K562 (cell line): ENCODE measurements around the gene PEX13. TPM values are rescaled to one million over a fixed set of nuclear protein-coding genes. Genes with fewer than 3 reads are reported as not detected.

Experiments
- ATF7 ChIP-seq: fragments of 450-650 bp; IDR thresholded peaks from 2 replicates; pipeline ENCODE4 v1.7.1; 2014; ENCODE audit warnings: mild to moderate bottlenecking, moderate library complexity
- BCOR ChIP-seq: fragments of 450-650 bp; IDR thresholded peaks from 2 replicates; pipeline ENCODE4 v1.6.1; 2016
- HEY1 ChIP-seq: fragments of 250-450 bp; sonication (Bioruptor Pico); IDR thresholded peaks from 2 replicates; pipeline ENCODE4 v1.5.0; 2020; ENCODE audit warnings: mild to moderate bottlenecking, moderate library complexity, borderline replicate concordance
- IFI16 ChIP-seq: fragments of 250-450 bp; sonication (Bioruptor Pico); IDR thresholded peaks from 2 replicates; pipeline ENCODE4 v2.1.2; 2022; ENCODE audit warnings: mild to moderate bottlenecking, inconsistent platforms
- KDM2B ChIP-seq: fragments of 250-450 bp; sonication (Bioruptor Pico); IDR thresholded peaks from 2 replicates; pipeline ENCODE4 v1.8.0; 2021; ENCODE audit warnings: mild to moderate bottlenecking, moderate library complexity
- KLF13 ChIP-seq: fragments of 450-650 bp; IDR thresholded peaks from 2 replicates; pipeline ENCODE4 v1.6.1; 2016; ENCODE audit warnings: missing genetic modification characterization, low read depth, mild to moderate bottlenecking, missing compliant biosample characterization, moderate library complexity, borderline replicate concordance
- NFE2L1 ChIP-seq: fragments of 450-650 bp; IDR thresholded peaks from 2 replicates; pipeline ENCODE4 v1.6.1; 2016; ENCODE audit warnings: missing genetic modification characterization, low read depth, mild to moderate bottlenecking, missing compliant biosample characterization, moderate library complexity, borderline replicate concordance
- NONO ChIP-seq, 2 experiments: fragments of 200-400 bp in 1 of 2; fragments of 450-650 bp in 1 of 2; formaldehyde crosslinking in 1 of 2; IDR thresholded peaks; 2 replicates each; pipeline ENCODE4 v1.6.1; 2017; ENCODE audit warnings: low read depth in 2 of 2, mild to moderate bottlenecking in 2 of 2, moderate library complexity in 2 of 2, low read length in 1 of 2
- RAD51 ChIP-seq: fragments of 450-650 bp; IDR thresholded peaks from 2 replicates; pipeline ENCODE4 v1.7.1; 2016; ENCODE audit warnings: low read depth, mild to moderate bottlenecking, borderline replicate concordance
- SMAD4 ChIP-seq: fragments of 250-450 bp; sonication (Bioruptor Pico); conservative IDR thresholded peaks from 2 replicates; pipeline ENCODE4 v1.8.0; 2021; ENCODE audit warnings: inconsistent platforms, mild to moderate bottlenecking, moderate library complexity
- TFAM ChIP-seq: fragments of 250-450 bp; sonication (Bioruptor Pico); conservative IDR thresholded peaks from 2 replicates; pipeline ENCODE4 v1.5.0; 2021; ENCODE audit warnings: mild to moderate bottlenecking, moderate library complexity
- XRCC3 ChIP-seq: fragments of 450-650 bp; IDR thresholded peaks from 2 replicates; pipeline ENCODE4 v1.6.1; 2017; ENCODE audit warnings: mild to moderate bottlenecking, moderate library complexity
- ZNF121 ChIP-seq: sonication (generic); formaldehyde crosslinking; conservative IDR thresholded peaks from 2 replicates; pipeline ENCODE4 v1.8.0; 2022; ENCODE audit warnings: missing genetic modification reagents
- ZNF444 ChIP-seq: fragments of 250-450 bp; sonication (Bioruptor Pico); IDR thresholded peaks from 2 replicates; pipeline ENCODE4 v1.4.0; 2020; ENCODE audit warnings: mild to moderate bottlenecking, moderate library complexity
- ZNF696 ChIP-seq: fragments of 250-450 bp; sonication (Bioruptor Pico); conservative IDR thresholded peaks from 2 replicates; pipeline ENCODE4 v1.4.0; 2020; ENCODE audit warnings: mild to moderate bottlenecking, moderate library complexity
- polyA plus RNA-seq, 8 experiments: library from polyadenylated mRNA; depleted of rRNA in 4 of 8; stranded (reverse) in 5 of 8; unstranded in 3 of 8; fragments of >200 nt; fragmentation: Nextera tagmentation in 2 of 8; fragmentation: Illumina TruSeq in 1 of 8; extraction: Ambion mirVana in 2 of 8; extraction: Trizol in 1 of 8; gene quantifications; 2 replicates each; pipeline versions ENCODE4 v1.2.1 to v1.2.3, GENCODE V29; 2011 to 2014; ENCODE audit warnings: inconsistent platforms in 1 of 8, missing spikeins in 1 of 8
- total RNA-seq, 7 experiments: library from RNA; depleted of rRNA in 6 of 7; stranded (reverse); fragments of >200 nt in 6 of 7; fragmentation: Illumina TruSeq in 2 of 7; extraction: Trizol in 2 of 7; gene quantifications; 2 replicates each; pipeline versions ENCODE4 v1.2.1 to v1.2.3, GENCODE V29; 2011 to 2021; ENCODE audit warnings: low replicate concordance in 1 of 7
- TF ChIP-seq, protein P1 (sequence below): sonication (generic); formaldehyde crosslinking; IDR thresholded peaks from 2 replicates; pipeline ENCODE4 v1.8.0; 2022; ENCODE audit warnings: mild to moderate bottlenecking, missing genetic modification reagents
- TF ChIP-seq, protein P2 (sequence below), 2 experiments: IDR thresholded peaks; 2 replicates each; pipeline ENCODE4 v1.6.1; 2011; ENCODE audit warnings: borderline replicate concordance in 1 of 2, control low read depth in 1 of 2, low read depth in 1 of 2, low read length in 1 of 2, mild to moderate bottlenecking in 1 of 2, mixed read lengths in 1 of 2, moderate library complexity in 1 of 2; ENCODE audit not compliant: insufficient read depth in 1 of 2, insufficient read length in 1 of 2, poor library complexity in 1 of 2, severe bottlenecking in 1 of 2; ENCODE audit errors: extremely low read depth in 1 of 2
- TF ChIP-seq, protein P3 (sequence below): fragments of 250-450 bp; sonication (Bioruptor Pico); IDR thresholded peaks from 2 replicates; pipeline ENCODE4 v1.4.0; 2020
- TF ChIP-seq, protein P4 (sequence below): IDR thresholded peaks from 2 replicates; pipeline ENCODE4 v1.6.1; 2016; ENCODE audit warnings: missing genetic modification characterization, missing compliant biosample characterization
- TF ChIP-seq, protein P5 (sequence below): fragments of 450-650 bp; IDR thresholded peaks from 2 replicates; pipeline ENCODE4 v1.6.1; 2016; ENCODE audit warnings: borderline replicate concordance

Gene PEX13
- total and polyA plus RNA-seq, 9 of the 15 experiments (the other 6 are each of a cell fraction or from before 2014, with no cell fraction given) = 4.0 to 30.4 (median 18.8) TPM

DNA sequence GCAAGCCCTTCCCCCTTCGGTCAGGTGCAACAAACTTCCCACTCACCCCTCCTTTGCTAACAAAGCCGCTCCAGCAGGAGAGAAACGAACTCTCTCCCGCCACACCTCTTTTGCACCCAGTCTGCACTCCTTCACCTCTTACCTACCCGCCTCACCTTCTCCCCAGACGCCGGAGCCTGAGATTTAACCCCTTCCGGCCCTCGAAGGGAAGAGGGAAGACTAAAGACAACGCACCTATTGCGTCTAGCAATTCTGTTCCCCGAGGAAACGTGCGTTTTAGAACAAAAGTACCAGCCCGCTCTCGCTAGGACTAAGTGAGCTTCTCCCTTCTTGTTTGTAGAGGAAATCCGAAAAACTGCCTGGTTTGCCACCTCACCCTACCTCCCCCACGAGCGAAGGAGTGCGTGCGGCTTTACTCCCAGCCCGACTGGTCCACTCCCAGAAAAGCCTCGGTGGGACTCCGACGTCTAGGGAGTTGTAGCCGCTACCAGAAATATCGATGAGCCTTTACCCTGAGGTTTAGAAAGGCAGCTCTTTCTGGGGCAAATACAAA is 441 bp upstream of the PEX13 start (continued):
- TF ChIP-seq, protein P1, sequence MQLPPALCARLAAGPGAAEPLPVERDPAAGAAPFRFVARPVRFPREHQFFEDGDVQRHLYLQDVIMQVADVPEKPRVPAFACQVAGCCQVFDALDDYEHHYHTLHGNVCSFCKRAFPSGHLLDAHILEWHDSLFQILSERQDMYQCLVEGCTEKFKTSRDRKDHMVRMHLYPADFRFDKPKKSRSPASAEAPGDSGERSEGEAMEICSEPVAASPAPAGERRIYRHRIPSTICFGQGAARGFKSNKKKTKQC (CRISPR knock-in tag) = peak; percentile 39; the same call in 1 of the 2 replicates
- TF ChIP-seq, protein P2, sequence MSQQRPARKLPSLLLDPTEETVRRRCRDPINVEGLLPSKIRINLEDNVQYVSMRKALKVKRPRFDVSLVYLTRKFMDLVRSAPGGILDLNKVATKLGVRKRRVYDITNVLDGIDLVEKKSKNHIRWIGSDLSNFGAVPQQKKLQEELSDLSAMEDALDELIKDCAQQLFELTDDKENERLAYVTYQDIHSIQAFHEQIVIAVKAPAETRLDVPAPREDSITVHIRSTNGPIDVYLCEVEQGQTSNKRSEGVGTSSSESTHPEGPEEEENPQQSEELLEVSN (IDR thresholded peaks at IDR 0.05; ENCODE audit: borderline replicate concordance in 1 of 2, extremely low read depth in 1 of 2, insufficient read depth in 1 of 2, insufficient read length in 1 of 2, low read depth in 1 of 2, low read length in 1 of 2, poor library complexity in 1 of 2, severe bottlenecking in 1 of 2) = peak in 1 of 2 experiments; percentile 54
- TF ChIP-seq, protein P3, sequence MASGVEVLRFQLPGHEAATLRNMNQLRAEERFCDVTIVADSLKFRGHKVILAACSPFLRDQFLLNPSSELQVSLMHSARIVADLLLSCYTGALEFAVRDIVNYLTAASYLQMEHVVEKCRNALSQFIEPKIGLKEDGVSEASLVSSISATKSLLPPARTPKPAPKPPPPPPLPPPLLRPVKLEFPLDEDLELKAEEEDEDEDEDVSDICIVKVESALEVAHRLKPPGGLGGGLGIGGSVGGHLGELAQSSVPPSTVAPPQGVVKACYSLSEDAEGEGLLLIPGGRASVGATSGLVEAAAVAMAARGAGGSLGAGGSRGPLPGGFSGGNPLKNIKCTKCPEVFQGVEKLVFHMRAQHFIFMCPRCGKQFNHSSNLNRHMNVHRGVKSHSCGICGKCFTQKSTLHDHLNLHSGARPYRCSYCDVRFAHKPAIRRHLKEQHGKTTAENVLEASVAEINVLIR (CRISPR knock-in tag) = no peak
- no peak for TF ChIP-seq IFI16 (CRISPR knock-in tag)
- TF ChIP-seq NFE2L1 = no peak
- no peak for TF ChIP-seq ZNF696
- TF ChIP-seq SMAD4 (CRISPR knock-in tag) = peak; percentile 75; the same call in 1 of the 2 replicates
- TF ChIP-seq BCOR = peak; percentile 85
- no peak for TF ChIP-seq HEY1 (CRISPR knock-in tag)
- no peak for TF ChIP-seq XRCC3
- no peak for TF ChIP-seq NONO (IDR thresholded peaks at IDR 0.05; ENCODE audit: low read depth in 2 of 2, low read length in 1 of 2)
- TF ChIP-seq, protein P4, sequence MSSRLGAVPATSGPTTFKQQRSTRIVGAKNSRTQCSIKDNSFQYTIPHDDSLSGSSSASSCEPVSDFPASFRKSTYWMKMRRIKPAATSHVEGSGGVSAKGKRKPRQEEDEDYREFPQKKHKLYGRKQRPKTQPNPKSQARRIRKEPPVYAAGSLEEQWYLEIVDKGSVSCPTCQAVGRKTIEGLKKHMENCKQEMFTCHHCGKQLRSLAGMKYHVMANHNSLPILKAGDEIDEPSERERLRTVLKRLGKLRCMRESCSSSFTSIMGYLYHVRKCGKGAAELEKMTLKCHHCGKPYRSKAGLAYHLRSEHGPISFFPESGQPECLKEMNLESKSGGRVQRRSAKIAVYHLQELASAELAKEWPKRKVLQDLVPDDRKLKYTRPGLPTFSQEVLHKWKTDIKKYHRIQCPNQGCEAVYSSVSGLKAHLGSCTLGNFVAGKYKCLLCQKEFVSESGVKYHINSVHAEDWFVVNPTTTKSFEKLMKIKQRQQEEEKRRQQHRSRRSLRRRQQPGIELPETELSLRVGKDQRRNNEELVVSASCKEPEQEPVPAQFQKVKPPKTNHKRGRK (tag) = no peak
- peak; percentile 73; the same call in 1 of the 2 replicates for TF ChIP-seq ATF7
- no peak for TF ChIP-seq ZNF444 (CRISPR knock-in tag)
- no peak for TF ChIP-seq RAD51
- no peak for TF ChIP-seq KDM2B (CRISPR knock-in tag)
- TF ChIP-seq ZNF121 (CRISPR knock-in tag) = no peak
- TF ChIP-seq KLF13 (tag) = no peak
- TF ChIP-seq, protein P5, sequence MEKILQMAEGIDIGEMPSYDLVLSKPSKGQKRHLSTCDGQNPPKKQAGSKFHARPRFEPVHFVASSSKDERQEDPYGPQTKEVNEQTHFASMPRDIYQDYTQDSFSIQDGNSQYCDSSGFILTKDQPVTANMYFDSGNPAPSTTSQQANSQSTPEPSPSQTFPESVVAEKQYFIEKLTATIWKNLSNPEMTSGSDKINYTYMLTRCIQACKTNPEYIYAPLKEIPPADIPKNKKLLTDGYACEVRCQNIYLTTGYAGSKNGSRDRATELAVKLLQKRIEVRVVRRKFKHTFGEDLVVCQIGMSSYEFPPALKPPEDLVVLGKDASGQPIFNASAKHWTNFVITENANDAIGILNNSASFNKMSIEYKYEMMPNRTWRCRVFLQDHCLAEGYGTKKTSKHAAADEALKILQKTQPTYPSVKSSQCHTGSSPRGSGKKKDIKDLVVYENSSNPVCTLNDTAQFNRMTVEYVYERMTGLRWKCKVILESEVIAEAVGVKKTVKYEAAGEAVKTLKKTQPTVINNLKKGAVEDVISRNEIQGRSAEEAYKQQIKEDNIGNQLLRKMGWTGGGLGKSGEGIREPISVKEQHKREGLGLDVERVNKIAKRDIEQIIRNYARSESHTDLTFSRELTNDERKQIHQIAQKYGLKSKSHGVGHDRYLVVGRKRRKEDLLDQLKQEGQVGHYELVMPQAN = peak; percentile 86
- TF ChIP-seq TFAM (CRISPR knock-in tag) = no peak
